Fibroblast of lung (primary cell): Measurements from ENCODE around the gene NDUFV1. TPM values are rescaled to one million over a fixed set of nuclear protein-coding genes. Genes with fewer than 3 reads are reported as not detected.

ENCODE experiments used
- DNase-seq, 2 donors: peaks; one replicate each; pipeline versions ENCODE4 v3.0.0 to v3.0.0-alpha.2; 2010; ENCODE audit warnings: low read depth in 2 of 2
- H2AFZ ChIP-seq: 2 replicates; pipeline ENCODE4 v1.5.1; 2012; ENCODE audit warnings: low read length, control low read depth, inconsistent platforms
- H3K27ac ChIP-seq: 2 replicates; pipeline ENCODE4 v1.5.1; 2011; ENCODE audit warnings: low read length, control low read depth; ENCODE audit not compliant: insufficient read depth
- H3K27me3 ChIP-seq: 2 replicates; pipeline ENCODE4 v1.5.1; 2011; ENCODE audit warnings: mild to moderate bottlenecking, low read length; ENCODE audit not compliant: control insufficient read depth, insufficient read depth
- H3K36me3 ChIP-seq: 2 replicates; pipeline ENCODE4 v1.5.1; 2011; ENCODE audit warnings: low read length; ENCODE audit not compliant: control insufficient read depth, insufficient read depth
- H3K4me1 ChIP-seq: 2 replicates; pipeline ENCODE4 v1.5.1; 2011; ENCODE audit warnings: low read length; ENCODE audit not compliant: control insufficient read depth, insufficient read depth; ENCODE audit errors: extremely low read depth
- H3K4me2 ChIP-seq: 2 replicates; pipeline ENCODE4 v1.5.1; 2011; ENCODE audit warnings: low read length, control low read depth; ENCODE audit not compliant: insufficient read depth; ENCODE audit errors: extremely low read depth
- H3K4me3 ChIP-seq, 4 experiments: fragments of 200-600 bp in 1 of 4; sonication (generic) in 1 of 4; replicated peaks in 1 of 4; 2 replicates each; pipeline ENCODE4 v1.5.1; 2011 to 2016; ENCODE audit warnings: low read length in 4 of 4, low read depth in 3 of 4, mild to moderate bottlenecking in 3 of 4, control low read depth in 2 of 4, inconsistent platforms in 1 of 4, mixed read lengths in 1 of 4; ENCODE audit not compliant: insufficient read depth in 1 of 4; ENCODE audit errors: control extremely low read depth in 1 of 4
- H3K79me2 ChIP-seq: 2 replicates; pipeline ENCODE4 v1.5.1; 2012; ENCODE audit warnings: mild to moderate bottlenecking, low read length, inconsistent platforms; ENCODE audit not compliant: control insufficient read depth, insufficient read depth
- H3K9ac ChIP-seq: 2 replicates; pipeline ENCODE4 v1.5.1; 2011; ENCODE audit warnings: mild to moderate bottlenecking, low read length, control low read depth; ENCODE audit not compliant: insufficient read depth
- H3K9me3 ChIP-seq: 2 replicates; pipeline ENCODE4 v1.5.1; 2012; ENCODE audit warnings: low read depth, low read length; ENCODE audit not compliant: control insufficient read depth, insufficient read depth
- H4K20me1 ChIP-seq: 2 replicates; pipeline ENCODE4 v1.5.1; 2011; ENCODE audit warnings: low read length; ENCODE audit not compliant: control insufficient read depth, insufficient read depth; ENCODE audit errors: extremely low read depth
- EZH2 ChIP-seq: IDR thresholded peaks from 2 replicates; pipeline ENCODE4 v1.5.1; 2012; ENCODE audit warnings: low read length, control low read depth, mild to moderate bottlenecking; ENCODE audit errors: missing control alignments
- polyA plus RNA-seq, 2 donors: library from polyadenylated mRNA; depleted of rRNA in 1 of 2; stranded (reverse) in 1 of 2; unstranded in 1 of 2; fragments of >200 nt; gene quantifications; 2 replicates each; pipeline ENCODE4 v1.2.1, GENCODE V29; 2011 to 2012; ENCODE audit warnings: missing spikeins in 1 of 2
- total RNA-seq: library from RNA; depleted of rRNA; stranded (reverse); fragments of >200 nt; gene quantifications from 2 replicates; pipeline ENCODE4 v1.2.1, GENCODE V29; 2014
- TF ChIP-seq, protein P1 (sequence below), 2 donors: IDR thresholded peaks in 1 of 2; conservative IDR thresholded peaks in 1 of 2; 1 replicate in 1 of 2; 2 replicates in 1 of 2; pipeline ENCODE4 v1.5.1; 2011 to 2012; ENCODE audit warnings: low read length in 2 of 2, control low read depth in 1 of 2, inconsistent platforms in 1 of 2, low read depth in 1 of 2, mild to moderate bottlenecking in 1 of 2

The NDUFV1 gene
- total and polyA plus RNA-seq, 2 donors (not counting 1 experiment from before 2014, with no cell fraction given) = 64.9 to 171 TPM

DNA sequence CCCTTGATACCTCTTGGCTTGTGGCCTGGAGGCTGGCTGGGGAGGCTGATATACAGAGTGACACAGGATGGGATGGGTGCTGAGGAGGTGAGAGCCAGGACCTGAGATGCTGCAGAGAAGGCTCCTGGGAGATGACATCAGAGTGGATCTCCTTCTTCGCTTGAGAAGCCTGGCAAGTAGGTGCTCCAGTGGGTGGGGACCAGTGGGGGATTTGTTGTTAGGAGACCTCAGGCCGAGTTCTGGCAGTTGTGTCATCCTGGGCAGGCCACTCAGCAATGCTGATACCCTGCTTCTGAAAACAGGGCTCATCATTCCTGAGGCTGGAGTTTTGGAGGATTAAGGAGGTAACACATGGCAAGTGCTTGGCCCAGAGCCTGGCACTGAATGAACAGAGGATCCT is 1.9 kb upstream of the NDUFV1 start:
- H3K4me2 ChIP-seq = no peak overlapping the region
- H3K27ac ChIP-seq = no peak overlapping the region
- DNase-seq = no peak
- peaks cover 8% of the 10 kb centered on the region for H3K36me3 ChIP-seq
- peaks cover 9% of the 10 kb centered on the region for H3K79me2 ChIP-seq
- TF ChIP-seq, protein P1, sequence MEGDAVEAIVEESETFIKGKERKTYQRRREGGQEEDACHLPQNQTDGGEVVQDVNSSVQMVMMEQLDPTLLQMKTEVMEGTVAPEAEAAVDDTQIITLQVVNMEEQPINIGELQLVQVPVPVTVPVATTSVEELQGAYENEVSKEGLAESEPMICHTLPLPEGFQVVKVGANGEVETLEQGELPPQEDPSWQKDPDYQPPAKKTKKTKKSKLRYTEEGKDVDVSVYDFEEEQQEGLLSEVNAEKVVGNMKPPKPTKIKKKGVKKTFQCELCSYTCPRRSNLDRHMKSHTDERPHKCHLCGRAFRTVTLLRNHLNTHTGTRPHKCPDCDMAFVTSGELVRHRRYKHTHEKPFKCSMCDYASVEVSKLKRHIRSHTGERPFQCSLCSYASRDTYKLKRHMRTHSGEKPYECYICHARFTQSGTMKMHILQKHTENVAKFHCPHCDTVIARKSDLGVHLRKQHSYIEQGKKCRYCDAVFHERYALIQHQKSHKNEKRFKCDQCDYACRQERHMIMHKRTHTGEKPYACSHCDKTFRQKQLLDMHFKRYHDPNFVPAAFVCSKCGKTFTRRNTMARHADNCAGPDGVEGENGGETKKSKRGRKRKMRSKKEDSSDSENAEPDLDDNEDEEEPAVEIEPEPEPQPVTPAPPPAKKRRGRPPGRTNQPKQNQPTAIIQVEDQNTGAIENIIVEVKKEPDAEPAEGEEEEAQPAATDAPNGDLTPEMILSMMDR (conservative IDR thresholded peaks at IDR 0.05 in 1 of 2, IDR thresholded peaks at IDR 0.05 in 1 of 2; ENCODE audit: low read depth in 1 of 2, low read length in 2 of 2) = no peak
- no peaks in the 10 kb centered on the region for H4K20me1 ChIP-seq
- H2AFZ ChIP-seq = no peak overlapping the region
- H3K4me1 ChIP-seq = peaks cover 12% of the 10 kb centered on the region
- no peaks in the 10 kb centered on the region for H3K27me3 ChIP-seq
- no peak overlapping the region for H3K9ac ChIP-seq
- no peaks in the 10 kb centered on the region for H3K9me3 ChIP-seq
- no peak overlapping the region for H3K4me3 ChIP-seq

DNA sequence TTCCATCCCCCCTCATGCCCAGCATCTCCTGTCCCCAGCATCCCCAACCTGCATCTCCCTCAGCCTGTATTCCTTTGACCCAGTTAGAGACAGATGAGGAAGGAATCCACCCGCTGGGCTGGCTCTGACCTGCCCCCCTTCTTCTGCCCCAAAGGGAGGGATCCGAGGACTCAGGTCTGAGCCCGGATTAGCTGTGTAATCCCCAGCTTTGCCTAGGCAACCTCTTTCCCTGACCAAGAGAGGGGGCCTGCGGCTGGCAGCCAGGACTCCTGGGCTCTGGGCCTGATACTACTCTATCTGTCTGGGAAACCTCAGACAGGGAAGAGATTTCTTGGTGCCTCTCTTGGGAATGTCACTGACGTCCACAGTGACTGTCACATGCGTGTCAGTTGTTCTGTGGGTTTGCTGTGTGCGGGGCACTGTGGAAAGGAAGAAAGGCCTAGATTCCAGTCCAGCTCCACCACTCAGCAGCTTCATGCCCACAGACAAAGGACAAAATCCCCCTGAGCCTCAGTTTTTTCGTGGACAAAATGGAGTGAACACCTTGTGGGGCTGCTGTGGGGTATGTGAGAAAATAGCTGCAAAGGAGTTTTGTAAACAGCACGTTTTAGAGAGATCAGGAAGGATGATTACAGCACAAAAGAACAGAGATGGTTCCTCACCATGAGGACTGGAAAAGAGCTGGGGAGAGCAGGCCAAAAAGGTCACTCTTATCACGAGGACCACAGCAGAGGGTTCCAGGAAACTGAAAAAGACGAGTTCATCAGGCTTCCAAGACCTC is 1.3 kb upstream of the NDUFV1 start:
- H3K36me3 ChIP-seq = peaks cover 10% of the 10 kb centered on the region
- H3K9me3 ChIP-seq = no peaks in the 10 kb centered on the region
- H3K4me3 ChIP-seq = no peak overlapping the region
- peak overlapping the region; percentile 64 for H2AFZ ChIP-seq
- TF ChIP-seq, protein P1 (conservative IDR thresholded peaks at IDR 0.05 in 1 of 2, IDR thresholded peaks at IDR 0.05 in 1 of 2; ENCODE audit: low read depth in 1 of 2, low read length in 2 of 2) = no peak
- no peak for TF ChIP-seq EZH2
- peaks cover 12% of the 10 kb centered on the region for H3K4me1 ChIP-seq
- DNase-seq = no peak
- no peaks in the 10 kb centered on the region for H4K20me1 ChIP-seq
- H3K9ac ChIP-seq = no peak overlapping the region
- no peak overlapping the region for H3K4me2 ChIP-seq
- H3K79me2 ChIP-seq = peaks cover 9% of the 10 kb centered on the region
- no peak overlapping the region for H3K27ac ChIP-seq
- no peaks in the 10 kb centered on the region for H3K27me3 ChIP-seq

DNA sequence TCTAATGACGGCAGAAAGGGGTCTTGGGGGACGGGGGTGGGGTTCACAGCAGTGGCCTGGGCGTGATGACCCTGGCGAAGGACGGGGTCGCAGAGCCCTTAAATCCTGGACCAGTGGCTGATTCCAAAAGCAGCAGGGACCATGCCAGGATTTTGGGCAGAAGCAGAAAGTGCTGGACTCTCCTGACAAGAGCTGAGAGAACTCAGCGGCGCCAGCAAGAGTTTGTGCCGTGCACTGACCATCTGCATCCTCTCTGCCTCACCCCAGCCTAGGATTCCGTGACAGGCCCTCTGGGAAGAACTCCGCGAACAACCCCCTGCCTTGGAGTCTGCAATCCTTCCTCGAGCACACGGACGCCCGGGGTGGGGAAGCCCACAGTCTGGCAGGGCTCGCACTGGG is 644 bp upstream of the NDUFV1 start:
- H3K4me3 ChIP-seq = peak overlapping the region; percentile 85 to 100 (median 96)
- no peaks in the 10 kb centered on the region for H4K20me1 ChIP-seq
- H3K9me3 ChIP-seq = no peaks in the 10 kb centered on the region
- H2AFZ ChIP-seq = peak overlapping the region; percentile 83
- H3K4me2 ChIP-seq = peak overlapping the region; percentile 82
- H3K27me3 ChIP-seq = no peaks in the 10 kb centered on the region
- H3K4me1 ChIP-seq = peaks cover 12% of the 10 kb centered on the region
- peaks cover 9% of the 10 kb centered on the region for H3K79me2 ChIP-seq
- H3K27ac ChIP-seq = peak overlapping the region; percentile 90
- peak overlapping the region; percentile 96 for H3K9ac ChIP-seq
- no peak for TF ChIP-seq EZH2
- TF ChIP-seq, protein P1 (conservative IDR thresholded peaks at IDR 0.05 in 1 of 2, IDR thresholded peaks at IDR 0.05 in 1 of 2; ENCODE audit: low read depth in 1 of 2, low read length in 2 of 2) = no peak
- peaks cover 10% of the 10 kb centered on the region for H3K36me3 ChIP-seq
- DNase-seq = peak in 1 of 2 donors; percentile 47
